GM18907 (cell line): ENCODE results near the gene RAB38.

Experiments
- ATAC-seq: cut with Tn5 transposase; IDR thresholded peaks from one replicate; pipeline ENCODE4 v1.9.1; 2021; ENCODE audit warnings: mild to moderate bottlenecking, moderate library complexity; ENCODE audit not compliant: unreplicated experiment

Gene RAB38

DNA sequence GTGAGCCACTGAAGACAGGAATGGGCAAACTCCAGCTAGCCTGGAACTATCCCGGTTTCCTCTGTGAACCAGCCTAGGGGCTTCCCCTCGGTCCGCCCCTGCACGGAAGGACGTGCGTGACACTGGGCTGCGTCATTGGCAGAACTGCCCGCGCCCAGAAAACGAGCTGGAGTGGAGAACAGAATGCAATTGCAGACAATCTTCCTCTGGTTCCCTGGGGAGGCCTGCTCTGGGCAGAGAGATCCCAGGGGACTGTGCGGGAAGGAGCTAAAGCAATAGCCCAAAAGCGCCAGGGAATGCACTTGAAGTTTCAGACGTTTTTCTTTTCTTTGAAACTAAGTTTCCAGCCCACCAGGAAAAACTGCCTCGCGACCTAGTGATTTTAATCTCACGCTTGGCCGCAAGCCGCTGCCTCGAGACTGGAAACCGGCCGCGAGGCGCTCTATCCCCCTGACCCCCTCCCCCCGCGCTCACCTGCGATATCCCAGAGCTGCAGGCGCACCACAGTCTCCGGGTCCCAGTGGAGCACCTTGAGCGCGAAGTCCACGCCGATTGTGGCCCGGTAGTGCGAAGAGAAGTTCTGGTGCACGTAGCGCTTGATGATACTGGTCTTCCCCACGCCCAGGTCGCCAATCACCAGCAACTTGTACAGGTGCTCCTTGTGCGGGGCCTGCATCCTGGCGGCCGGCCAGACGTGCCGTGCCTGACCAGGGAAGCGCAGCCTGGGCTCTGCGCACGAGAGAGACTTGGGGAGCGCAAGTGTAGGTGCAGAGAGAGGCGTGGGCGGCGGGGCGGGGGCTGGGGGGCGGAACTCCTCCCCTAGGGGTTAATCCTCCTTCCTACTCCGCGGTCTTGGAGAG lies at the start of gene RAB38:
Gene RAB38 (minus strand): TSS at position 735 of the 860 bp plus-strand sequence. CDS start 59 bp downstream, at position 676.
- peak; percentile 58 for ATAC-seq

DNA sequence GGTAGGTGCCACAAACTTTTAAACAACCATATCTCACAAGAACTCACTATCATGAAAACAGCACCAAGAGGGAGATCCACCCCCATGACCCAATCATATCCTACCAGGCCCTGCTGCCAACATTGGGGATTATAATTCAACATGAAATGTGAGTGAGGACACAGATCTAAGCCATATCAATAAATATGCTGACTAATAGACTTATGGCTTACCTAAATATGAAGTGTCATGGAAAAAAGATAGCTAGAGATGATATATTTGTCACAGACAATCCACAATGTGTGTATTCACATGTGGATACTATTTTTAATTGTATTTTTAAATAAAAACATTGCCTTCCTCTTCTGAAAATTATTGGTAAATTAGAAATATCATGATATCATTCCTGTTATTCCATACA lies 38.2 kb upstream of the RAB38 start:
- no peak for ATAC-seq

DNA sequence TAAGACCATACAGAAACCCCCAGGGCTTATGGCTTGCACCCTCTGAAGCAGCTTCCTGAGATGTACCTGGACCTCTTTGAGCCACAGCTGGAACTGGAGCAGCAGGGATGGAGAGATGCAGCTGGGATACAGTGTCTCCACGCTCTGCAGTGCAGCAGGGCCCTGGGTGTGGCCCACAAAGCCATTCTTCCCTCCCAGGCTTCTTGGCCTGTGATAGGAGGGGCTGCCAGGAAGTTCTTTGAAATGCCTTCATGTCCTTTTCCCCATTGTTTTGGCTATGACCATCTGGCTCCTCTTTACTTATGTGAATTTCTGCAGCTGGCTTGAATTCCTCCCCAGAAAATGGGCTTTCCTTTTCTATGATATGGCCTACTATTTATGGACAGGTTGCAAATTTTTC lies 37.1 kb upstream of the RAB38 start:
- ATAC-seq: no peak

DNA sequence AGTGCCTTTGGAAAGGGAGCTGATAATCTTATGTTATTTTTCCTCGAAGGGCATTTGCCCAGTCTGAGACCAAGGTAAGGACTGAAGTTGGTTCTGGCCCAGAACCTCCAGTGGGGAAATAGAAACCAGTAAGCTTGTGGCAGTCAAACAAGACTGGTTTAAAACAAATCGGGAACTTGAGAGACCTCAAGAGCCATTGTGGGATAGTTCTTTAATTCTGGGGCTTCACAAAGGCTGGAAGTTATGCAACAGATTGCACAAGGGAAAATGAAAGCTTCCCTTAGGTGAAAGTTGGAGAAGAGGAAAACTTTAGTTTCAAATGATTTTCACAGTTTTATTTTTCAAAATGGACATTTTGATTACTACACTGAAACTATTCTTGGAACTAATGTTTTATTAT lies 33.5 kb upstream of the RAB38 start:
- ATAC-seq: no peak

DNA sequence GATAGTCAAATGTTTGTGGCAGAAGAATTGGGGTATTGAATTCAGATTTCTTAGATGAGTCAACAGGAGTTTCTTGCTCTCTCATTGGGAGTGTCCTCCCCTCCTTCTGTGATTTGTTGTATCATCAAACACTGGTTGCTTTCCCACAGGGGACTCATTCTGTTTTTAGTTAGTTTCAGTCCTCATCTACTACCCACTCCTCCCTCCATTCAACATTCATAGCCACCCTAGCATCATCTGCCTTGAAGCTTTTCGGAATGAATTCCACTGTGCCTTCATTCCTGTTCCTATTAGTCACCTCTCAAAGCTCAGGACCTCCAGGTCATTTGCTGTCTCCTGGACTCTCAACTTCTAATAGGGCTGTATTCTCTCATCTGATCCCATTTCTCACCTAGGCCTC lies 31.5 kb upstream of the RAB38 start:
- no peak for ATAC-seq

DNA sequence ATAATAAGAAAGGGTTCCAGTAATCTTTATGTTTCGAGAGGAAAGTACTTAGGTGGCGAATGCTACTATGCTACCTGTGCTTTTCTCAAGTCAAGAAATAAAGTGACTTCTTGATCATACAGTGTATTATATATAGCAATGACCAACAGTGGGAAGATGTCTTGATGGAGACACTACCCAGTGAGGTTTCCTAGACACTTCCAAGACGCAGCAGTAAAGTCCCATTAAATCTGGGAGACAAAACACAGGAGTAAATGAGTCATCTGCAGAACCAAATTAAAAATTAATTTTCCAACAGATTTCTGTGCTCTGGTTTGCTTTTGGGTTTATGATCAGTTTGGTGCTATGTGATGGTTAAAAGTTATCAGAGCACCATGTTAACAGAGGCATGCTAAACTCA lies 29.1 kb upstream of the RAB38 start:
- ATAC-seq: no peak

DNA sequence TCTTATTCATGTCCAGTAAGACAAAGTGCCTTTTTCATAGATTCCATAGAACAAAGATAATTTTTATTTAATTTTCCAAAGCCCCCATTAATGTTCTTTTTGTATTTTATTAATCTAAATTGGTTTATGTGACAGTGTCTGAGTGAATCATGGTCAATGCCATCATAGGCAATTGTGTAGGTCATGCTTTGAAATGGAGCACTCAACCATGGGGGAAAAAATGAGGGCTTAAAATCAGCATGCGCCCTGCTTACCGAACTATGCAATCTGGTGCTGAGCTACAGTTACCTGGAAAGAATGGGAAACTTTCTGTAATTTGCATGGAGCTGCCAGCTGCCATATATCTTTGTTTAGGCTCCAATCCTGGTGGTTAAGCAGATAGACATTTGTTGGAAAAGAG lies 28.4 kb upstream of the RAB38 start:
- ATAC-seq: no peak

DNA sequence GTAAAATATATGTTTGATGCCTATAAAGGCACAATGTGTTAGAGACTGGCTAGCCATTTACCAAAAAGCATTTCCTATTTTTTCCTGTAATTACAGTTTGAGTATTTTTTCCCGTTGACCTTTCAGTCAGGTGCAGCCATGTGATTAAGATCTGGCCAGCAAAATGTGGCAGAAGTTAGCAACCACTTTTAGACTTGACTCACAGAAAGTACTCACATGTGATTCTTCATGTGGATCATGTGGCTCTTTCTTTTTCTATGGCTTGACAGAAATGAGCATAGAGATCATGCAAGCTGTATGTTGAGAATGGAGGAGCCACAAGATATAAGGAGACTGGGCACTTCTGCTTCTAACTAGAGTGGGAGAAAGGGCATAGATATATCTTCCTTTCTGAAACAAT lies 27.3 kb upstream of the RAB38 start:
- ATAC-seq: no peak

DNA sequence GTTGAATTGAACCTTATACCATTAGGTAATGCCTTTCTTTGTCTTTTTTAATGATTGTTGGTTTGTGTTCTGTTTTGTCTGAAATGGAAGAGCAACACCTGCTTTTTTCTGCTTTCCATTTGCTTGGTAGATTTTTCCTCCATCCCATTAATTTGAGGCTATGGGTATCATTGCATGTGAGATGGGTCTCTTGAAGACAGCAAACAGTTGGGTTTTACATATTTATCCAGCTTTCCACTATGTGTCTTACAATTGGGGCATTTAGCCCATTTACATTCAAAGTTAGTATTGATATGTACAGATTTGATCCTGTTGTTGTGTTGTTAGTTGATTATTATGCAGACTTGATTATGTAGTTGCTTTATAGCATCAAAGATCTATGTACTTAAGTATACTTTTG lies 21.1 kb upstream of the RAB38 start:
- no peak for ATAC-seq

DNA sequence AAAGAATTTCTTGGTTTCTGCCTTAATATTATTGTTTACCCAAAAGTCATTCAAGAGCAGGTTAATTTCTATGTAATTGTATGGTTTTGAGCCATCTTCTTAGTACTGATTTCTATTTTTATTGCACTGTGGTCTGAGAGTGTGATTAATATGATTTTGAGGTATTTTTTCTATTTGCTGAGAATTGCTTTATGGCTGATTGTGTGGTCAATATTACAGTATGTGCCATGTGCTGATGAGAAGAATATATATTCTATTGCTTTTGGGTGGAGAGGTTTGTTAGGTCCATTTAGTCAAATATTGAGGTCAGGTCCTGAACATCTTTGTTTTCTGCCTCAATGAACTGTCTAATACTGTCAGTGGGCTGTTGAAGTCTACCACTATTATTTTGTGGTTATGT lies 20.7 kb upstream of the RAB38 start:
- no peak for ATAC-seq

DNA sequence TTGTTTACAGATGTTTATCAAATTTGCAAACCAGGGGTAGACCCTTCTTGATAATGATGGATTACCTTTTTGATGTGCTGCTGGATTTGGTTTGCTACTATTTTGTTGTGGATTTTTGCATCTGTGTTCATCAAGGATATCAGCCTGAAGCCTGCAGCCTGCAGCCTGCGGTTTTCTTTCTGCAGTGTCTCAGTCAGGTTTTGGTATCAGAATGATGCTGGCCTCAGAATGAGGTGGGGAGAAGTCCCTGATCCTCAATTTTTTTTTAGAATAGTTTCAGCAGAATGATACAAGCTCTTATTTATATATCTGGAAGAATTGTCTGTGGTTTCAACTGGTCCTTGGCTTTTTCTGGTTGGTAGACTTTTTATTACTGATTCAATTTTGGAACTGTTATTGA lies 19.7 kb upstream of the RAB38 start:
- no peak for ATAC-seq

DNA sequence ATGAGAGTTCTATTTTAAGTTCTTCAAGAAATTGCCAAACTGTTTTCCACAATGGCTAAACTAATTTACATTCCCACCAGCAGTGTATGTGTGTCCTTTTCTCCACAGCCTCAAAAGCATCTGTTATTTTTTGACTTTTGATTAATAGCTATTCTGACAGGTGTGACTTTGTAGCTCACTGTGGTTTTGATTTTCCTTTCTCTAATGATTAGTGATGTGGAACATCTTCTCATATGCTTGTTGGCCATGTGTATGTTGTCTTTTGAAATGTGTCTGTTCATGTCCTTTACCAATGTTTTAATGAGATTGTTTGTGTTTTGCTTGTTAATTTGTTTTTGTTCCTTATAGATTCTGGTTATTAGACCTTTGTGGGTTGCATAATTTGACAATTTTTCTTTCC lies 18.0 kb upstream of the RAB38 start:
- ATAC-seq: no peak

DNA sequence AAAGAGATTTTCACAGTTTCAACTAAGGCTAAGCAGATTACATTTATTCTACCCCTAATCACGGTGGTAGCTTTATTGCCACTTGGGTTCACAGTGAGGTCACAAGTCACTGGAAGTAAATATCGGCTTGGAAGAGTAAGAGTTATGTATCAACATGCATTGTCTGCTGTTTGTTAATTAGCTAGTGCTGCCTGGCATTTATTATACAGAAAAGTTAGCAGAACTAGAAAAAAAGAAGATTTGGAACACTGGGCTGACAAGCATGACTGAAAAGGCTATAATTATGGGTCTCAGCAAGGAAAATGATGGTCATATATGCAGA lies 13.7 kb upstream of the RAB38 start:
- ATAC-seq: no peak

DNA sequence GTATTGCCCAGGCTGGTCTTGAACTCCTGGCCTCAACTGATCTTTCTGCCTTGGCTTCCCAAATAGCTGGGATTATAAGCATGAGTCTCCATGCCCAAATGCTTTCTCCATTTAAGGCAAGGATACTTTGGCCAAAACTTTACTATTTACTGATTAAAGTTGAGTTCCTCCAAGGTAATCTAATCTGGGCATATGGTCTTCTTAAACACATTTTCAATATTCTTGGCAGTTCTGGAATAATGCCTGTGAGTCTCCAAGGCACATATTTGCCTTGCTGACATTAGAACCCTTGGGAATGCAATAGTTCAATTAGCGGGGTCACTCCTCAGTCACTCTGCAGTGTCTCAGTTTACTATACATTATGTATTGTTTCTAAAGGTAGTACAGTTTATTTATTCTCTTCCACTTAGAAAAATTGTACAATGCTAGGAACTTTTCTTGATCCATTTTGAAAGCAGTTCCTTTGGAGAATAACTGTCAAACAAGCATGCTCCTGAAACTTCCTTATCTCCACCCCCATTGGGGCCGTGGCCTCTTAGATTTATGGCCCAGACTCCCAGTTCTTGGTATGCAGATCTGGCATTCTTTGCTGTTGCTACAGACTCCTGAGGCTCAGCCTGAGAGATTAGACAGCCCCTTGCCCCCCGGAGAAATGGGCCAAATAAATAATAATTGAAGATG lies 13.1 kb upstream of the RAB38 start:
- ATAC-seq: no peak

DNA sequence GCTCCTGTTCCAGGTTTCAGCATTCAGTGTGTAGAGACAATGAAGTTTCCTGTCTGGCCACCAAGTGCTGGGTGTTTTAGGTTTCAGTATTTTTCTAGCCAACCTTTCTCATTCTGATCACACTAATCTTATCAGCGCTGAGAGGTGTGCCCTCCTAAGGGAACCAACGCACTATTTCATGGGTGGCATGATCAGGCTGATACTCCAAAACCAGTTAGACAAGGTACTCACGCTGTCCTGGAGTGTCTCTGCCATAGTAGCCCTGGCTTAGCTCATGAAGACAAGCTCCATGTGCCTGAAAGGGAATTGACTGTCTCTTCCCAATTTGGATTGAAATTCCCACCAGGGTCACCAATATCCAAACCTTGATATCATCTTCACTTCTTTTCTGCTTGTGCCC lies 8.0 kb upstream of the RAB38 start:
- ATAC-seq: no peak

DNA sequence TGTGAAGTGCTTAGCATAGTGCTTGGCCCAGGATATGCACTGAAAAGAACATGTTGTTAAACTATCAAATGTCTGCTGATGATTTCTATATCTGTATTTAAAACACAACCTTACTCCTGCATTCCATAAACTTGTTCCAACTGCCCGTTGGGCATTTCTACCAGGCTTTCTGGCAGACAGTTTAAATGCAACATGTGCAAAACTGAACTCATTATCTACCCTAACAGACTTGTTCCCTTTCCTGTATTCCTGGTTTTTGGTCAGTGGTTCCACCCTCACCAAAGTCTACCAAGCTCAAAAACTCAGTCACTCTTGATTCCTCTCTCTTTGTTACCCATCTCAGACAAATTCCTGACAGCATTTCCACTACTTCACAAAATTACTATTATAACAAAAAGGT lies 6.5 kb upstream of the RAB38 start:
- ATAC-seq: no peak

DNA sequence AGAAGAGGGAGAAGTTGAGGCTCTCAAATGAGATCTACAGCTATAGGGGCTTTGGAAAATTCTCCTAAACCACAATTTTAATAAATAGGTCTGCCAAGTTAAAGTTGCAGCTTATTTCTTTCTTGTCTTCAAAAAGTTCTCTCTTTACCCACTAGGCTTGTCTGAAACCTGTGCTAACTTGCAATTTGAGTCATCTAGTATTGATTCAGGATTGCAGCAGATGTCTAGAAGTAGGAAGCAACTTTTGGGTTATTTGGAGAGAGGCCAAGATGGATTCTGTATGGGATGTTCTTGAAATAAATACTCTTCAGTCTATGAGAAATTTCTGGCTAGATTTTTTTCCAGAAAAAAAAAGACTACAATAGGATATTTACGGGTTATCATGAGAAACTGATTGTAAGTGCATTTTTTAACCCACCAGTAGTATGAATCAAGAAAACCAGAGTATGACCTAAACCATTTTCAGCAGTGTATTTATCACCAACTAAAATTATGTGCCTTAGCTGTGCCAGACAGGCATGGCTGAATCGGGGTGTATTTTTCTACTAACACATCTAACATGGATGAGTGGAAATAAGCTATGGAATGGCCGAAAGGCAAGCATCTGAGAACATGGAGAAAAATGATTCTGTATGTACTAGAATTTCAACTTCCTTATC lies 4.9 kb upstream of the RAB38 start:
- ATAC-seq: peak; percentile 31

DNA sequence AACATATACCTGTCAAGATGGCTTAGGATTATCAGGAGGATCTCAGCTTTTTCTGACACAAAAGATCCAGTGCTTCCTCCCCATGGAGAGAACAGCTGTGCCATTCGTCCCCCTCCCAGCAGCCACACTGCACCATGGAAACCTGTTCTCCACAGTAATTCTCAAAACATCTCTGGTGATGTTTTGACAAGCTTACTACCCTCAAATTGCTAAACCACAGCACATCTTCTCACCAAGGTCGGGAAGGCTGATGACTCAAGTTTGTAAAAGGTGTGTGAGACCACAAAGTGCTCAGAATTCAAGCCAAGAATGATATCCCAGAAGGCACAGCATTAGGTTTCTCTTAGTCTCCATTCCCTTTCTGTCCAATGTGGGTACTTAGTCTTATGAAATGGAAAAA lies 3.9 kb upstream of the RAB38 start:
- peak; percentile 71 for ATAC-seq

DNA sequence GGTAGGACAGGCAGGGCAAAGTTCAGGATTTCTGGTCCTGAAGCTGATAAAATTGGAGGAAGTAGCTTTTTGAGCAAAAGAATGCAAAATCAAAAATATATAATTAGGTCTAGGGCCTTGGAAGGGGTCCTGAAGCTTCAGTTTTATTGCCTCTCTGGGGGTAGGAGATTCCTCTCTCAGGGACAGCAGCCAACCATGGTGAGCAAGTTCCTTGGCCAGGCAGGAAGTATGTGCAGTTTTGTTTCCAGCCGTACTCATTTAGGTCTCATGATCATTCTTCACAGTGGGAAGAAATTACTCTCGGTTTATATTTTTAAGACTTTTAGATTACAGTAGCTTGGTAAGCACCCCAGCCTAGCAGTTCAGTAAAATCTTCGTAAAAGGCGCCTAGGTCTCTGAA lies 2.9 kb upstream of the RAB38 start:
- no peak for ATAC-seq

DNA sequence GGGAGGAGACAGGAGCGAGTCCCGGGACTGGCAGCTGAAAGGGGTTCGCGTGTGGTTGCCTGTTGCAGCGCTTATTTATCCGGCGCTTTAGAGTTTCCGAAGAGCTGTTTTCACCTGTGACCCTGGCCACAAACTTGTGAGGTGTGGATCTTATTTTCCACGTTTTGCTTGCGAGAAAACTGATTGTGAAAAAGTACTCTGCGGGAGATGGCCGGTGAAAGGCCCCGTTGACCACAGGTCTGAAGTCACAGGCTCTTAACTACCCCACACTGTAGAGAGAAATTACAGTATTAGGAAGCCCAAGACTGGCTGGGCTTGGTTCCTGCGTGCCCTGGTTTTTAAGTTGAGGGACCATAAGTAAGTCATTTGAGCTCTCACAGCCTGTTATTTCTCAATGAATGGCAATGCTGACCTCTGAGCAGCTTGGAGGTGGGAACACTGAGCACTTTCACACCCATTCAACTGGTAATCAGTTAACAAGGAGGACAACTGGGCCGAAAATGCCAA lies 379 bp upstream of the RAB38 start:
- ATAC-seq: peak; percentile 35

DNA sequence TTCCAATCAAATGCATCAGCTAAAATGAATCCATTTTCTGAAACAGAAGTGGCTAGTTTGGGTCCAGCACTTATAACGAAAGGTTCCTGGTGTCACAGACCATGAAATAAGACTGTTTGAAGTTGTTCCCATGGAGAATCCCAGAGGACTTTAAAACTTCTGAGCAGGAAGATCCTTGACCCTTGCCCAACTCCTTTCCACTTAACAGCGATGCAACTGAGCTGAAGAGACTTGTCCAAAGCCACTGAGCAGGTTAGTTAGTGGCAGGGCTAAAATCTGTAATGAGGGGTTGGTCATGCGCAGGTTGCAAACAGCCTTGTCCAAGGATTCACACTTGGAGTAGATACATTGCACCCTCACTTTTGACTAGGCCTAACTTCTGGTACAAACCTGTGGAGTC lies 1.3 kb downstream of the RAB38 start:
- ATAC-seq: no peak

DNA sequence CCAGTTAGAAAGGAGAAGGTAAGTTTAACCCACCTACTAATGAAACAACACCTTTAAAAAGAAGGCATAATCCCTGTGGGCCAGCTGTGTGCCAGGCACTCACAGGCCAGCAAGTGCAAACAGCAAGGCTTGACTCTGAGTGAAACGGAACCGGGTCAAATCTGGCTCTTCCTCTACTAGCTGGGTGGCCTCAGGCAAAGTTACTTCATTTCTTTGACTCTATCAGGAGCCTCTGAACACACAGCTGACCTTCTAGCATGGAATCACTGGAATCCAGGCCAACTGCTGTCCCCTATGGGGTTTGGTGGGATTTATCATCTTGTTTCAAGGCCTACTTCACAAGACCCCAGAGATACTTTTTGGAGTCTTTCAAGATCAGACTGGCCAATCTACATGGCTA lies 3.3 kb downstream of the RAB38 start:
- ATAC-seq: no peak
